H1 (cell line): Measurements from ENCODE around the gene BRCA1. TPM values are rescaled to one million over a fixed set of nuclear protein-coding genes. Genes with fewer than 3 reads are reported as not detected.

Experiments
- BCL11A ChIP-seq, 2 experiments: IDR thresholded peaks; one replicate each; pipeline ENCODE4 v1.6.1; 2011; ENCODE audit warnings: low read depth in 2 of 2, low read length in 2 of 2, mild to moderate bottlenecking in 2 of 2
- BRCA1 ChIP-seq: IDR thresholded peaks from 2 replicates; pipeline ENCODE4 v1.6.1; 2012; ENCODE audit warnings: low read depth, low read length, improper control_type of control experiment
- GTF2F1 ChIP-seq: IDR thresholded peaks from 2 replicates; pipeline ENCODE4 v1.6.1; 2012; ENCODE audit warnings: low read depth, low read length, improper control_type of control experiment, borderline replicate concordance
- KDM4A ChIP-seq: IDR thresholded peaks from one replicate; pipeline ENCODE4 v1.7.1; 2012; ENCODE audit warnings: low read depth, mild to moderate bottlenecking, moderate library complexity, low read length, inconsistent platforms; ENCODE audit not compliant: severe bottlenecking
- NANOG ChIP-seq: IDR thresholded peaks from 2 replicates; pipeline ENCODE4 v1.6.1; 2011; ENCODE audit warnings: low read length, low read depth, mild to moderate bottlenecking, inconsistent platforms; ENCODE audit not compliant: insufficient read depth, poor library complexity, severe bottlenecking
- NRF1 ChIP-seq: IDR thresholded peaks from 2 replicates; pipeline ENCODE4 v1.6.1; 2011; ENCODE audit warnings: mild to moderate bottlenecking, low read depth, low read length, improper control_type of control experiment
- POLR2A ChIP-seq, 2 experiments: IDR thresholded peaks; 1 replicate in 1 of 2; 2 replicates in 1 of 2; pipeline ENCODE4 v1.6.1; 2011; ENCODE audit warnings: low read depth in 2 of 2, low read length in 2 of 2, mild to moderate bottlenecking in 2 of 2; ENCODE audit errors: control extremely low read depth in 1 of 2
- RBBP5 ChIP-seq: IDR thresholded peaks from 2 replicates; pipeline ENCODE4 v1.7.1; 2012; ENCODE audit warnings: low read depth, mild to moderate bottlenecking, inconsistent platforms, low read length, moderate library complexity, borderline replicate concordance
- RFX5 ChIP-seq: IDR thresholded peaks from 2 replicates; pipeline ENCODE4 v1.6.1; 2011; ENCODE audit warnings: low read depth, low read length, improper control_type of control experiment, borderline replicate concordance
- SIX5 ChIP-seq: IDR thresholded peaks from 2 replicates; pipeline ENCODE4 v1.6.1; 2011; ENCODE audit warnings: mild to moderate bottlenecking, low read depth, low read length
- TBP ChIP-seq: IDR thresholded peaks from 2 replicates; pipeline ENCODE4 v1.6.1; 2011; ENCODE audit warnings: low read depth, low read length, improper control_type of control experiment
- polyA plus RNA-seq, 7 experiments: library from polyadenylated mRNA; depleted of rRNA in 3 of 7; stranded (reverse) in 5 of 7; unstranded in 2 of 7; fragments of >200 nt in 5 of 7; fragments of 200-250 nt in 2 of 7; gene quantifications; 1 replicate in 5 of 7; 2 replicates in 1 of 7; 4 replicates in 1 of 7; pipeline versions ENCODE4 v1.2.1 to v1.2.3, GENCODE V29; 2011 to 2013; ENCODE audit warnings: missing spikeins in 2 of 7, mixed read lengths in 2 of 7
- total RNA-seq: library from RNA; stranded (reverse); fragmentation: NEBNext Ultra II Directional; extraction: Animal tissue kit (Norgen Biotek cat#: 25700); gene quantifications from 2 replicates; pipeline ENCODE4 v1.2.1, GENCODE V29; 2021
- TF ChIP-seq, protein P1 (sequence below): IDR thresholded peaks from 2 replicates; pipeline ENCODE4 v1.6.1; 2012; ENCODE audit warnings: low read length, inconsistent platforms
- TF ChIP-seq, protein P2 (sequence below): IDR thresholded peaks from 2 replicates; pipeline ENCODE4 v1.6.1; 2011; ENCODE audit warnings: low read depth, mild to moderate bottlenecking, low read length; ENCODE audit not compliant: insufficient read depth
- TF ChIP-seq, protein P3 (sequence below): IDR thresholded peaks from 2 replicates; pipeline ENCODE4 v1.6.1; 2011; ENCODE audit warnings: low read length, improper control_type of control experiment

BRCA1 gene
- total and polyA plus RNA-seq, 2 of the 8 experiments (the other 6 are each of a cell fraction or from before 2014, with no cell fraction given) = 30.7 to 39.2 TPM

DNA sequence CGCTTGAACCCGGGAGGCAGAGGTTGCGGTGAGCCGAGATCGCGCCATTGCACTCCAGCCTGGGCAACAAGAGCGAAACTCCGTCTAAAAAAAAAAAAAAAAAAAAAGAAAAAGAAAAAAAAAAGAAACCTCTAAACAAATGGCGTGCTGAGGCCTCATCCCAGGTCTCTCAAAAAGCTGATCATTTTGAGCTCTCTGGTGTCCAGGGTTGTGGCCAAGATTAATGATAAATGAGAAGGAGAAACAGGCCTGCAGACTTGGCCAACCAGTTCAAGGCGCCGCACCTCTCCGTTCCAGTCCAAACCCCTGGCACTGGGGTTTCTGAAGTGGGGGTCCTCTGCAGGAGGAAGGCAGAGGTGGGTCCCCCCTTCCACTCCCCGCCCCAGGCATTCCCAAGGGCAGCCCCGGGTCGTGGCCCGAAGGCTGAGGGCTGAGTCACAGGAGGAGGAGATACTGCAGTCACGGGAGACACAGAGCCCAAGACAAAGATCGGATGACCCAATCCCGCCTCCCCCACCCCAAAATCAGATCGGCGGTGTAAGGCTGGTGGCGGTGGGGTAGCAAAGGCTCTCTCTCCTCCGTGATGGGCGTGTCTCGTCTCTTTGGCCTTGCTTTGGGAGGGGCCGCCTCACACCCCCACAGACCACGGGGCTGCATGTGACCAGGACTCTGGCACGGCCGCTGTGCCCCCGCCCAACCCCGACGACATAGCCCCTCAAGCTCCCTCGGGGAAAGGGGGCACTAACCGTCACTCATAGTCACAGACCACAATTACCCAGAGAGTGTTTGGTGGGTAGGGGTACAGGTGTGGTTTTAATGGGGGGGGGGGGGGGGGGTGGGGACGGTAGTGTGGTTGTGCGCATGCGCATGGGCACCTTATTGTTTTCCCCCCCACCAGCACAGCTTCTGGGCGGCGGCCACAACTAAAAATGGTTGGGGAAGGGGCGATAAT is 104.1 kb downstream of the BRCA1 start (continued):
- no peak for TF ChIP-seq TBP
- no peak for TF ChIP-seq BCL11A (IDR thresholded peaks at IDR 0.05; ENCODE audit: low read depth in 2 of 2, low read length in 2 of 2)
- TF ChIP-seq RBBP5 = no peak
- TF ChIP-seq BRCA1 = no peak
- TF ChIP-seq NANOG = no peak
- TF ChIP-seq, protein P1, sequence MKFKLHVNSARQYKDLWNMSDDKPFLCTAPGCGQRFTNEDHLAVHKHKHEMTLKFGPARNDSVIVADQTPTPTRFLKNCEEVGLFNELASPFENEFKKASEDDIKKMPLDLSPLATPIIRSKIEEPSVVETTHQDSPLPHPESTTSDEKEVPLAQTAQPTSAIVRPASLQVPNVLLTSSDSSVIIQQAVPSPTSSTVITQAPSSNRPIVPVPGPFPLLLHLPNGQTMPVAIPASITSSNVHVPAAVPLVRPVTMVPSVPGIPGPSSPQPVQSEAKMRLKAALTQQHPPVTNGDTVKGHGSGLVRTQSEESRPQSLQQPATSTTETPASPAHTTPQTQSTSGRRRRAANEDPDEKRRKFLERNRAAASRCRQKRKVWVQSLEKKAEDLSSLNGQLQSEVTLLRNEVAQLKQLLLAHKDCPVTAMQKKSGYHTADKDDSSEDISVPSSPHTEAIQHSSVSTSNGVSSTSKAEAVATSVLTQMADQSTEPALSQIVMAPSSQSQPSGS = no peak
- peak in 1 of 2 experiments; percentile 73; a peak in 2 of 3 replicates for TF ChIP-seq POLR2A (IDR thresholded peaks at IDR 0.05; ENCODE audit: control extremely low read depth in 1 of 2, low read depth in 2 of 2, low read length in 2 of 2)
- peak; percentile 36 for TF ChIP-seq NRF1
- TF ChIP-seq, protein P2, sequence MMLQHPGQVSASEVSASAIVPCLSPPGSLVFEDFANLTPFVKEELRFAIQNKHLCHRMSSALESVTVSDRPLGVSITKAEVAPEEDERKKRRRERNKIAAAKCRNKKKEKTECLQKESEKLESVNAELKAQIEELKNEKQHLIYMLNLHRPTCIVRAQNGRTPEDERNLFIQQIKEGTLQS = no peak
- no peak for TF ChIP-seq RFX5
- no peak for TF ChIP-seq KDM4A
- TF ChIP-seq SIX5 = no peak
- TF ChIP-seq GTF2F1 = no peak
- TF ChIP-seq, protein P3, sequence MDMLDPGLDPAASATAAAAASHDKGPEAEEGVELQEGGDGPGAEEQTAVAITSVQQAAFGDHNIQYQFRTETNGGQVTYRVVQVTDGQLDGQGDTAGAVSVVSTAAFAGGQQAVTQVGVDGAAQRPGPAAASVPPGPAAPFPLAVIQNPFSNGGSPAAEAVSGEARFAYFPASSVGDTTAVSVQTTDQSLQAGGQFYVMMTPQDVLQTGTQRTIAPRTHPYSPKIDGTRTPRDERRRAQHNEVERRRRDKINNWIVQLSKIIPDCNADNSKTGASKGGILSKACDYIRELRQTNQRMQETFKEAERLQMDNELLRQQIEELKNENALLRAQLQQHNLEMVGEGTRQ = peak; percentile 45
